Measurements from ENCODE around the gene C16orf86.

GRCh38 chr16:67685388-67686112, 18.9 kb downstream of the C16orf86 start:
- TF ChIP-seq CTCF (IDR thresholded peaks at IDR 0.05 in 4 of 5, conservative IDR thresholded peaks at IDR 0.05 in 1 of 5), result no peak
- TF ChIP-seq POLR2A (IDR thresholded peaks at IDR 0.05), result no peak
